Heart left ventricle (tissue), 13 donors: ENCODE measurements around the gene EOGT.

Experiments used
- CTCF ChIP-seq, 12 donors: fragments of 200-600 bp; sonication (generic) in 4 of 12; IDR thresholded peaks; one replicate each; pipeline versions ENCODE4 v1.5.0 to v1.8.0; 2018 to 2022; ENCODE audit warnings: antibody characterized with exemption in 12 of 12, mild to moderate bottlenecking in 5 of 12
- POLR2A ChIP-seq, 2 donors: fragments of 450-650 bp; IDR thresholded peaks; one replicate each; pipeline ENCODE4 v1.6.1; 2017; ENCODE audit warnings: antibody characterized with exemption in 2 of 2, mild to moderate bottlenecking in 2 of 2, moderate library complexity in 2 of 2
- donor health status: ischemic (EF 13 %, LVEDD 7.1; RV severe dilation, severe dysfunction).
- donor health status: DM: no; HTN: yes; CAD: no.
- donor health status: DM: no; HTN: no; CAD: no.
- donor health status: ischemic (EF 25% LVEDD 6.9; RV normal size, moderate dysfunction).
- donor health status: ischemic (EF 25% LVEDD 5.7; RV mildly dilated, moderate dysfunction).
- donor health status: ischemic (EF 35%, LVEDD 5.7; RV mildly dilated, moderate dysfunction).
- donor health status: nonischemic (EF 11% LVEDD 7.7; RV severe dilation, severe dysfunction).
- donor health status: DM: yes; HTN: yes; CAD: no.
- donor health status: PGD.
- donor health status: ischemic (EF 29% LVEDD 5.4; RV normal size, mild dysfunction).
- donor health status: nonischemic (EF 23%, LVEDD 6.1; RV moderate dilation, normal function).

GRCh38 chr3:69048990-69049389 lies 35.5 kb upstream of the EOGT start:
- TF ChIP-seq POLR2A (IDR thresholded peaks at IDR 0.05) (no peak), CTCF (IDR thresholded peaks at IDR 0.05) (no peak)
